ENCODE results near the gene SNX3. TPM values are rescaled to one million over a fixed set of nuclear protein-coding genes. Genes with fewer than 3 reads are reported as not detected.

Gene SNX3
- total RNA-seq, 1 donor from 2014 or later, result 72.5 TPM

DNA sequence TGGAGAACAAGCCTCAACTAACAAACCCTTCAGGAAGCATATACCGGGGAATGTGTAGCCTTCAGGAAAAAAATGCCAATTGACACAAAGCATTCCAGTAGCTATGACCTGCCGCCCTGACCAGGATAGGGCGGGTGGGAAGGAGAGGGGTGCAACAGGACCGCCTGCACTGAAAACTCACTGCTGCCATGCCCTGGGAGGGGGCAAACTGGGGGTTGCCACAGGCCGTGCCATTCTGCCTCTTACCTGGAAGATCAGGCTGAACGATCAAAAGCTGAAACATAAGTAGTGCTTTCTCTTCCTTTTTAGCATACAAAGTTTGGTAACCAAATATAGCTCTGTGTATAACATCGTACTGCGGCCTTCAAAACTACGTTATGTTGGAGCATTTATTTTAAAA lies 73.3 kb downstream of the SNX3 start:
- Mint-ChIP-seq H3K9me3 (no peaks in the 10 kb centered on the region), H3K36me3 (ENCODE audit: low read depth) (no peaks in the 10 kb centered on the region), H3K27me3 (ENCODE audit: insufficient read depth) (peaks cover 29% of the 10 kb centered on the region), H3K4me1 (ENCODE audit: low read depth) (no peaks in the 10 kb centered on the region), H3K27ac (no peak overlapping the region), H3K4me3 (no peak overlapping the region)
- no peak for DNase-seq (ENCODE audit: low spot score)
- intact Hi-C loops (cut with micrococcal nuclease), result no loop called here

DNA sequence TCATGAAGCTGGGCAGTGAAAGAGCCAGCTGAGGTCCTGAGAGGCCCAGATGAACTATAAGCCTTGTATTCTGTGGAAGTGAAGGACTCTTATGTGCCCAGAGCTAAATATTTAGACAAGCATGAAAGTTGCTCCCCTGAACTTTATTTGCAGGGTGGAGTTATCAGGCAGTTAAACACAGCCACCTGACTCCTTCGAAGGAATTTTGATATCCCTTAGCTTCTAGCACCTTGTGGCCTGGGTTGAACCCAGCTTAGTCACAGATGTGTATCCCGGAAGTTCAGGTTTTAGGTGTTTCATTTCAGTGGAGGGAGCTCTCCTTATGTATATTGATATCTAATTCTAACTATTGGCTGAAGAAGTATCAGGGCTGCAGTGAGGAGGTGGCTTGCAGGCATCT lies 74.6 kb downstream of the SNX3 start:
- no peaks in the 10 kb centered on the region for H3K36me3 Mint-ChIP-seq (ENCODE audit: low read depth)
- no peak overlapping the region for H3K4me3 Mint-ChIP-seq
- peaks cover 29% of the 10 kb centered on the region for H3K27me3 Mint-ChIP-seq (ENCODE audit: insufficient read depth)
- intact Hi-C loops (cut with micrococcal nuclease), result no loop called here
- no peaks in the 10 kb centered on the region for H3K4me1 Mint-ChIP-seq (ENCODE audit: low read depth)
- no peaks in the 10 kb centered on the region for H3K9me3 Mint-ChIP-seq
- no peak overlapping the region for H3K27ac Mint-ChIP-seq
- DNase-seq (ENCODE audit: low spot score), result no peak

DNA sequence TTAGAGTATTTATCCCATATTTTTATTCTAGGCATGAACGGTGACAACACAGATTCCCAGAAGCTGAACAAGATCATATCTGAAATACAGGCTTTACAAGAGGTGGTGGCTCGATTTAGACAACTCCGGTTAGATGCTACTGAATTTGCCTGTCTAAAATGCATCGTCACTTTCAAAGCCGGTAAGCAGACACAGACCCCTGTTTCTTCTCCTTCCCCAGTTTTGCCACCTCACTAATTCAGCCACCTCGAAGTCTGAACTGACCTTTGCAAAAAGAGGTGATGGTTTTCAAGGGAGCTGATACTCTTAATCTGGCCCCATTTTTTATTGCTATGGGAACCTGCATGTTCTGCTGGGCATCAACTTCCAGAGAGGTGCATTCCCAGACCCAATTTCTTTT lies 80.1 kb downstream of the SNX3 start:
- H3K36me3 Mint-ChIP-seq (ENCODE audit: low read depth), result no peaks in the 10 kb centered on the region
- H3K27ac Mint-ChIP-seq, result no peak overlapping the region
- no peak for DNase-seq (ENCODE audit: low spot score)
- H3K9me3 Mint-ChIP-seq, result no peaks in the 10 kb centered on the region
- peaks cover 59% of the 10 kb centered on the region for H3K27me3 Mint-ChIP-seq (ENCODE audit: insufficient read depth)
- intact Hi-C loops (cut with micrococcal nuclease), result no loop called here
- no peak overlapping the region for H3K4me3 Mint-ChIP-seq
- H3K4me1 Mint-ChIP-seq (ENCODE audit: low read depth), result no peaks in the 10 kb centered on the region

GRCh38 chr6:108180266-108180665 lies 80.6 kb downstream of the SNX3 start:
- Mint-ChIP-seq H3K27me3 (ENCODE audit: insufficient read depth) (peaks cover 63% of the 10 kb centered on the region), H3K4me3 (no peak overlapping the region), H3K9me3 (no peaks in the 10 kb centered on the region), H3K27ac (no peak overlapping the region), H3K36me3 (ENCODE audit: low read depth) (no peaks in the 10 kb centered on the region), H3K4me1 (ENCODE audit: low read depth) (peaks cover under 1% of the 10 kb centered on the region)
- intact Hi-C loops (cut with micrococcal nuclease), result no loop called here
- DNase-seq (ENCODE audit: low spot score), result no peak

GRCh38 chr6:108179741-108180140 lies 81.1 kb downstream of the SNX3 start:
- Mint-ChIP-seq H3K36me3 (ENCODE audit: low read depth) (no peaks in the 10 kb centered on the region), H3K9me3 (no peaks in the 10 kb centered on the region), H3K27me3 (ENCODE audit: insufficient read depth) (peaks cover 68% of the 10 kb centered on the region), H3K27ac (no peak overlapping the region), H3K4me1 (ENCODE audit: low read depth) (peaks cover 5% of the 10 kb centered on the region), H3K4me3 (no peak overlapping the region)
- intact Hi-C loops (cut with micrococcal nuclease), result loop anchor here (2.0 to 10.0 kb wide), 2 partner anchors 15 to 345 kb away; no protein-coding TSS in a partner anchor
- no peak for DNase-seq (ENCODE audit: low spot score)

DNA sequence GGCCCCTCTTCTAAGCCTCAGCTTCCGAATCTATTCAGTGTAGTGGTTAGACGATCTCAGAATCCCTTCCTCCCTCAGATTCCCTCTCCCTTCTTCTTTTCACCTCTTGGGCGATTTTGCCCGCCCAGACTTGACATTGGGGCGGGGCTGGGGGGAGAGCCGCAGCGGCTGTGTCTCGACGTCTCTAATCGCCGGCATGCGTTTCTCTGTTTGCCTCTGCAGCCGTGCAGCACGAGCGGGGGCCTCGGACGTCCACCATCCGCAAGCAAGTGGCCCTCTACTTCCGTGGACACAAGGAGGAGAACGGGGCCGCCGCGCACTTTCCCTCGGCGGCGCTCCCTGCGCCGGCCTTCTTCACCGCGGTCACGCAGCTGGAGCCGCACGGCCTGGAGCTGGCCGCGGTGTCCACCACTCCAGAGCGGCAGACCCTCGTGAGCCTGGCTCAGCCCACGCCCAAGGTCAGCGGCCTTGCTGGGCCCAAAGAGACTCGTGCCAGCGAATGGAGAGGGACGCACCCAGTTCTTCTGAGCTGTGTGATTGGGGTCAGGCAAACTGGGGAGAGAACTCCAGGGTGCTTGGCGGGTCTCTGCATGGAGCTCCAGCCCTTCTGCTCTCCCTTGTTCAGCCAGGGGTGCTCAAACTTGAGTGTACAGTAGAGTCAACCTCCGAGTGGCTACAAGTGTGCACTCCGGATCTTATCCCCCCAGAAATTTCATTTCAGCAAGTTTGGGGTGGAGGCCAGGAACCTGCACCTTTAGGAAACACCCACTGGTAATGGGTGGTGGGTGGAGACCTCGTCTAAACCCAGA lies 84.4 kb downstream of the SNX3 start:
- Mint-ChIP-seq H3K9me3 (no peaks in the 10 kb centered on the region), H3K27ac (peak overlapping the region; percentile 58), H3K4me1 (ENCODE audit: low read depth) (peaks cover 5% of the 10 kb centered on the region), H3K36me3 (ENCODE audit: low read depth) (no peaks in the 10 kb centered on the region), H3K4me3 (peak overlapping the region; percentile 40), H3K27me3 (ENCODE audit: insufficient read depth) (peaks cover 88% of the 10 kb centered on the region)
- intact Hi-C loops (cut with micrococcal nuclease), result loop anchor here (10.0 kb wide), 1 partner anchor 348 kb away; no protein-coding TSS in a partner anchor
- DNase-seq (ENCODE audit: low spot score), result no peak

DNA sequence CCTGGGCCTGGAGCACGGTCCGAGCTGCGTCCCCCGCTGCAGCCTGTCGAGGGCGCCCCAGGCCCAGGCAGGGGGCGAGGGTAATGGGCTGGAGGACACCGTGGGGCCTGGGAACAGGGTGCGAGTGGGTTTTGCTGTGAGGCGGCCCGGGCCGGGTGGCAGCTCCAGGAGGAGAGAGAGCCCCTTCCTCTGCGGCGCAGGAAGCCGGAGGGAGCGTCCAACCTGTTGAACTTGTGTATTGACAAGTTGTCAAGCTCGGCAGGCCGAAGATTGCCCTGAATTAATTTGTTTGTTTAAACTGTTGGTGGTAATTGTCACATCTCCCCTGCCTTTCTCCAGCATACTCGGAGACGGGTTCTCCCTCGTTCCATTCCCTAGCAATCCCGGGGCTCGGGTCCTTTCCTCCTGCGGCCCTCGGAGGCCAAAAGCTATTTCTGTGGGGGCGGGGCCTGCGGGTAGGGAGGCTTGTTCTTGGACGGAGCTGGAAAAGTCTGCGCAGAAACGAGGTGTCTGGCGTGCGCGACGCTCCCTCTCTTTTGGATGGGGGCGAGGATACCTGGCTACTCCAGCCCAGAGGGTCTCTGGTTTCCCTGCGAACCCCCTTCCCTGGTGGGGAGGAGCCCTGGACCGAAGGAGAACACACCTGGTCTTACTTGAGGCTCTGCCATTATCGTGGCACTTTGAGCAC lies 85.1 kb downstream of the SNX3 start:
- H3K9me3 Mint-ChIP-seq, result no peaks in the 10 kb centered on the region
- DNase-seq (ENCODE audit: low spot score), result no peak
- no peak overlapping the region for H3K4me3 Mint-ChIP-seq
- no peak overlapping the region for H3K27ac Mint-ChIP-seq
- intact Hi-C loops (cut with micrococcal nuclease), result loop anchor here (2.0 to 10.0 kb wide), 2 partner anchors 317 to 349 kb away; no protein-coding TSS in a partner anchor
- H3K36me3 Mint-ChIP-seq (ENCODE audit: low read depth), result no peaks in the 10 kb centered on the region
- peaks cover 5% of the 10 kb centered on the region for H3K4me1 Mint-ChIP-seq (ENCODE audit: low read depth)
- peaks cover 92% of the 10 kb centered on the region for H3K27me3 Mint-ChIP-seq (ENCODE audit: insufficient read depth)

- no peak for DNase-seq (ENCODE audit: low spot score)
- Mint-ChIP-seq H3K27me3 (ENCODE audit: insufficient read depth) (peaks cover 92% of the 10 kb centered on the region), H3K9me3 (no peaks in the 10 kb centered on the region), H3K27ac (no peak overlapping the region), H3K4me1 (ENCODE audit: low read depth) (peaks cover 5% of the 10 kb centered on the region), H3K36me3 (ENCODE audit: low read depth) (no peaks in the 10 kb centered on the region), H3K4me3 (no peak overlapping the region)
- intact Hi-C loops (cut with micrococcal nuclease), result loop anchor here (2.0 to 10.0 kb wide), 2 partner anchors 318 to 350 kb away; no protein-coding TSS in a partner anchor
These were observed 85.7 kb downstream of the SNX3 start for GRCh38 chr6:108175176-108175591.

GRCh38 chr6:108174371-108175175 lies 86.3 kb downstream of the SNX3 start:
- DNase-seq (ENCODE audit: low spot score), result peak; percentile 20
- intact Hi-C loops (cut with micrococcal nuclease), result loop anchor here (2.0 to 10.0 kb wide), 3 partner anchors 318 to 682 kb away; partner anchors contain the start of gene SOBP
- H3K4me1 Mint-ChIP-seq (ENCODE audit: low read depth), result peaks cover 5% of the 10 kb centered on the region

GRCh38 chr6:108171918-108172516 lies 88.8 kb downstream of the SNX3 start:
- Mint-ChIP-seq H3K4me1 (ENCODE audit: low read depth) (peaks cover 5% of the 10 kb centered on the region), H3K9me3 (no peaks in the 10 kb centered on the region), H3K27me3 (ENCODE audit: insufficient read depth) (peaks cover 89% of the 10 kb centered on the region), H3K36me3 (ENCODE audit: low read depth) (peaks cover 2% of the 10 kb centered on the region), H3K27ac (no peak overlapping the region), H3K4me3 (no peak overlapping the region)
- DNase-seq (ENCODE audit: low spot score), result no peak
- intact Hi-C loops (cut with micrococcal nuclease), result loop anchor here (2.0 to 10.0 kb wide), 3 partner anchors 15 to 680 kb away; partner anchors contain the start of gene SOBP

More at GRCh38 chr6:108174371-108175175, 86.3 kb downstream of the SNX3 start:
- Mint-ChIP-seq H3K27me3 (ENCODE audit: insufficient read depth) (peaks cover 93% of the 10 kb centered on the region), H3K27ac (no peak overlapping the region), H3K9me3 (no peaks in the 10 kb centered on the region), H3K4me3 (no peak overlapping the region), H3K36me3 (ENCODE audit: low read depth) (no peaks in the 10 kb centered on the region)

DNA sequence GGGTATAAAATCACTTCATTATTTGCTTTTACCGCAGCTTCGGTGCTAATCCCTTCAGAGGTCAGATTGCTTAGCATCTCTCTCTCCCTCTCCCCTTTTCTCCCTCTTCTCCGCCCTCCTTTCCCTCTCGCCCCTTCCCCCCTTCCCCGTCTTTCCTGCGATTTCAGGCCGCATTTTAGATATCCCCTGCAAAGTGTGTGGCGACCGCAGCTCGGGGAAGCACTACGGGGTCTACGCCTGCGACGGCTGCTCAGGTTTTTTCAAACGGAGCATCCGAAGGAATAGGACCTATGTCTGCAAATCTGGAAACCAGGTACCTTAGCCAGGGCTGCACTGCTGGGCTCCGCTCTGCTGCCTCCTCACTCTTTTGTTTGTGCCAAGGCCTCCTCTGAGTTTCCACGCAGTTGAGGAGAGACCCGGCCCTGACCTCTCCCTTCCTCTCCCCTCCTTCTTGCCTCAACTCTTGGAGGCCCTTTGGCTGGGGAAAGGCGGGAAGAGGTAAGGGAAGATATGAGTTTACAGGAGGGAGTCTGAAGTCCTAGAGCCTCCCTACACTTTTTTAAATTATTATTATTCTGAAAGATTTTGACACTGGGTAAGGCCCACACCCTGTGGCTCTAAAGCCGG lies 89.4 kb downstream of the SNX3 start:
- H3K27me3 Mint-ChIP-seq (ENCODE audit: insufficient read depth), result peaks cover 85% of the 10 kb centered on the region
- intact Hi-C loops (cut with micrococcal nuclease), result loop anchor here (2.0 to 10.0 kb wide), 3 partner anchors 15 to 679 kb away; partner anchors contain the start of gene SOBP
- peaks cover 2% of the 10 kb centered on the region for H3K36me3 Mint-ChIP-seq (ENCODE audit: low read depth)
- H3K4me1 Mint-ChIP-seq (ENCODE audit: low read depth), result peaks cover 6% of the 10 kb centered on the region
- no peak overlapping the region for H3K4me3 Mint-ChIP-seq
- DNase-seq (ENCODE audit: low spot score), result no peak
- peak overlapping the region; percentile 80 for H3K27ac Mint-ChIP-seq
- no peaks in the 10 kb centered on the region for H3K9me3 Mint-ChIP-seq

Data from activated T-helper 1 cell treated with anti-CD3 and anti-CD28 coated beads, Interleukin-12 subunit alpha, Interleukin-12 subunit beta, Interleukin-2, Interleukin-4 antibody, amounts not matched to agents 30 ng/mL and 10 ng/mL and 1 ng/mL, durations not matched to agents 14 hours and 24 hours and 36 hours (primary cell).